Endothelial cell of umbilical vein (primary cell): ENCODE measurements around the gene WDR90. TPM values are rescaled to one million over a fixed set of nuclear protein-coding genes. Genes with fewer than 3 reads are reported as not detected.

Source experiments
- BruUV-seq: library from RNA; stranded (reverse); fragments of 400-500 nt; replicated peaks from 2 replicates; lab custom pipeline; 2021; lab: Mats Ljungman, UMichigan
- CTCF ChIA-PET: fragments of 300-600, 350-600 bp; sonication (Branson Sonifier 250); formaldehyde crosslinking; loops from one replicate; lab custom pipeline; 2021; ENCODE audit warnings: antibody characterized with exemption, inconsistent platforms; lab: Charles Lee
- POLR2A ChIA-PET: fragments of 300-600, 350-600 bp; sonication (Branson Sonifier 250); formaldehyde crosslinking; loops from one replicate; lab custom pipeline; 2021; ENCODE audit warnings: antibody characterized with exemption, inconsistent platforms; lab: Charles Lee
- DNase-seq: peaks from one replicate; pipeline ENCODE4 v3.0.0-alpha.2; 2011; ENCODE audit warnings: low read depth, low spot score
- FAIRE-seq: peaks from 2 replicates; lab custom pipeline; 2011; peaks lifted over from hg19 to GRCh38; lab: Jason Lieb, UNC
- H2AFZ ChIP-seq: 2 replicates; pipeline ENCODE4 v1.6.0; 2012; ENCODE audit warnings: low read depth, low read length, control low read depth, inconsistent platforms
- H3K27ac ChIP-seq: 2 replicates; pipeline ENCODE4 v1.5.1; 2011; ENCODE audit warnings: low read depth, mild to moderate bottlenecking, control low read depth, low read length, moderate library complexity; ENCODE audit not compliant: insufficient read depth
- H3K27me3 ChIP-seq, 2 experiments: 2 replicates each; pipeline versions ENCODE4 v1.6.0 to v1.6.1; 2011; ENCODE audit warnings: low read length in 2 of 2, mixed read lengths in 1 of 2; ENCODE audit not compliant: control insufficient read depth in 2 of 2, insufficient read depth in 2 of 2
- H3K36me3 ChIP-seq, 2 experiments: 2 replicates in 1 of 2; 3 replicates in 1 of 2; pipeline ENCODE4 v1.5.1; 2011; ENCODE audit warnings: low read length in 2 of 2, mild to moderate bottlenecking in 1 of 2, moderate library complexity in 1 of 2; ENCODE audit not compliant: control insufficient read depth in 2 of 2, insufficient read depth in 2 of 2; ENCODE audit errors: extremely low read depth in 1 of 2
- H3K4me1 ChIP-seq: 3 replicates; pipeline ENCODE4 v1.5.1; 2011; ENCODE audit warnings: mild to moderate bottlenecking, low read length; ENCODE audit not compliant: control insufficient read depth, insufficient read depth; ENCODE audit errors: extremely low read depth
- H3K4me2 ChIP-seq: 2 replicates; pipeline ENCODE4 v1.6.1; 2011; ENCODE audit warnings: low read length, control low read depth, mixed read lengths; ENCODE audit not compliant: insufficient read depth
- H3K4me3 ChIP-seq, 3 experiments: fragments of 200-600 bp in 1 of 3; sonication (generic), shearing (Covaris generic) in 1 of 3; replicated peaks in 1 of 3; 2 replicates each; pipeline ENCODE4 v1.5.1; 2011 to 2016; ENCODE audit warnings: control low read depth in 3 of 3, low read length in 3 of 3, mild to moderate bottlenecking in 2 of 3, inconsistent platforms in 1 of 3, low read depth in 1 of 3, moderate library complexity in 1 of 3; ENCODE audit not compliant: insufficient read depth in 1 of 3
- H3K79me2 ChIP-seq: 2 replicates; pipeline ENCODE4 v1.6.0; 2012; ENCODE audit warnings: low read length, inconsistent platforms; ENCODE audit not compliant: control insufficient read depth, insufficient read depth
- H3K9ac ChIP-seq: replicated peaks from 2 replicates; pipeline ENCODE3; 2011; ENCODE audit warnings: low read length, control low read depth; ENCODE audit not compliant: insufficient read depth; ENCODE audit errors: extremely low read depth
- H3K9me1 ChIP-seq: replicated peaks from 3 replicates; pipeline ENCODE4 v1.6.0; 2011; ENCODE audit warnings: mild to moderate bottlenecking, low read length; ENCODE audit not compliant: control insufficient read depth, insufficient read depth; ENCODE audit errors: extremely low read depth
- H3K9me3 ChIP-seq: replicated peaks from 2 replicates; pipeline ENCODE4 v1.5.1; 2012; ENCODE audit warnings: low read length, inconsistent platforms; ENCODE audit not compliant: control insufficient read depth, insufficient read depth
- H4K20me1 ChIP-seq: replicated peaks from 2 replicates; pipeline ENCODE3; 2011; ENCODE audit warnings: mild to moderate bottlenecking, low read length; ENCODE audit not compliant: control insufficient read depth, insufficient read depth; ENCODE audit errors: extremely low read depth
- CTCF ChIP-seq, 2 donors: IDR thresholded peaks; 1 replicate in 1 of 2; 2 replicates in 1 of 2; pipeline ENCODE4 v1.5.1; 2011; ENCODE audit warnings: low read length in 2 of 2, mild to moderate bottlenecking in 2 of 2, moderate library complexity in 2 of 2, control low read depth in 1 of 2, inconsistent platforms in 1 of 2, low read depth in 1 of 2; ENCODE audit not compliant: insufficient read depth in 1 of 2; ENCODE audit errors: extremely low read depth in 1 of 2
- EZH2 ChIP-seq: IDR thresholded peaks from 2 replicates; pipeline ENCODE4 v1.6.1; 2012; ENCODE audit warnings: borderline replicate concordance, low read depth, mild to moderate bottlenecking, moderate library complexity, low read length, inconsistent platforms; ENCODE audit not compliant: severe bottlenecking
- FOS ChIP-seq: IDR thresholded peaks from 2 replicates; pipeline ENCODE4 v1.6.1; 2011; ENCODE audit warnings: mild to moderate bottlenecking, low read length, moderate library complexity, borderline replicate concordance; ENCODE audit not compliant: insufficient read depth
- GATA2 ChIP-seq: IDR thresholded peaks from 2 replicates; pipeline ENCODE4 v1.7.0; 2011; ENCODE audit warnings: low read depth, mild to moderate bottlenecking, moderate library complexity, mixed read lengths, low read length; ENCODE audit not compliant: insufficient read length, insufficient read depth
- JUN ChIP-seq: IDR thresholded peaks from 2 replicates; pipeline ENCODE4 v1.6.1; 2011; ENCODE audit warnings: borderline replicate concordance, low read depth; ENCODE audit not compliant: insufficient read length, insufficient read depth
- MAX ChIP-seq: IDR thresholded peaks from 2 replicates; pipeline ENCODE4 v1.6.1; 2011; ENCODE audit not compliant: insufficient read depth, insufficient read length
- MYC ChIP-seq: IDR thresholded peaks from one replicate; pipeline ENCODE4 v1.6.1; 2011; ENCODE audit warnings: mild to moderate bottlenecking, low read depth, low read length
- POLR2A ChIP-seq: IDR thresholded peaks from 2 replicates; pipeline ENCODE4 v1.6.1; 2012; ENCODE audit warnings: low read depth, mild to moderate bottlenecking, control low read depth, low read length
- POLR2AphosphoS5 ChIP-seq: IDR thresholded peaks from 2 replicates; pipeline ENCODE4 v1.6.1; 2012; ENCODE audit warnings: low read depth, mild to moderate bottlenecking, control low read depth, low read length, moderate library complexity; ENCODE audit not compliant: insufficient read depth
- dilution Hi-C: fragments of 300-500 bp; cut with MboI; formaldehyde crosslinking; loops from one replicate; pipeline ENCODE4 v1.15.0; 2019; ENCODE audit warnings: low sequenced_read_pairs; ENCODE audit not compliant: extremely low pct_ligation_motif_present
- intact Hi-C: fragments of 100-400 bp; cut with micrococcal nuclease; formaldehyde crosslinking; loops from one replicate; pipeline ENCODE4 v1.10.0; 2022
- polyA plus RNA-seq, 4 experiments: library from polyadenylated mRNA; depleted of rRNA in 3 of 4; stranded (reverse) in 3 of 4; unstranded in 1 of 4; fragments of >200 nt; gene quantifications; 2 replicates each; pipeline versions ENCODE4 v1.2.1 to v1.2.3, GENCODE V29; 2011 to 2012; ENCODE audit warnings: missing spikeins in 1 of 4
- total RNA-seq: library from RNA; stranded (reverse); gene quantifications from 2 replicates; pipeline ENCODE4 v1.2.3, GENCODE V29; 2021

Gene WDR90
- total and polyA plus RNA-seq, 2 donors (not counting 3 experiments of a cell fraction or from before 2014, with no cell fraction given), result 22.2 to 51.8 TPM

DNA sequence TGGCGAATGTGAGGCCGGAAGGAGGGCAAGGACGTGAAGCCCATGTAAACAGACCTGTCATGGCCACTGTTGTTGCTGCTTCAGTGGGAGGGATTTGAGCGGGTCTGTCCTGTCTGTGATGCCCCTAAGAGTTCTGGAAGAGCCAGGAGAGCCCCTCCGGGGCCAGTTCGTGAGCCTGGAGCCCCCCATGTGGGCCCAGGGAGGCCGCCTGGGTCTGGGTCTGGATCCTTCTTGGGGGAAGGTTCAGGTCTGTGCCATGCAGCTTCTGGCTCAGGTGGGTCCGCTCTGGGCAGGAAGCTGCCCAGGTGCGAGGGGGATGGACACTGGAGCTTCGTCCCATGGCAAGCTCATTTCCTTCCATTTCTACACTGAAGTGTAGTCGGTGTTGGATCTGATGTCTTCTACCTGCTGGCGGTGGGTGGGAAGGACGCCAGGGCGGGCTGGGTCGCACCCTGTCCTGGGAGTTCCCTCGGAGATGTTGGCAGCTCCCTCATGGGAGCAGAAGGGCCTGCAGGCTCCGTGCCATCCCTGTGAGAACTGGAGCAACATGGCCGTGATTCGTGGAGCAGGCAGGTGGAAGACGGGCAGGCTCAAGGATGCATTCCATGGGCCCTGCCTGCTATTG lies 29.6 kb upstream of the WDR90 start:
- intact Hi-C loops, result no loop called here
- TF ChIP-seq CTCF (IDR thresholded peaks at IDR 0.05; ENCODE audit: extremely low read depth in 1 of 2, insufficient read depth in 1 of 2, low read depth in 1 of 2, low read length in 2 of 2) (no peak), FOS (no peak), EZH2 (no peak), MAX (no peak), JUN (no peak), POLR2AphosphoS5 (no peak), POLR2A (no peak), MYC (no peak), GATA2 (no peak)
- POLR2A ChIA-PET, result no interaction called here

More for the DNA sequence above, 29.6 kb upstream of the WDR90 start:
- H3K4me2 ChIP-seq, result no peak overlapping the region
- H3K27me3 ChIP-seq, result no peaks in the 10 kb centered on the region
- no peak for DNase-seq
- FAIRE-seq, result no peak
- no peaks in the 10 kb centered on the region for H4K20me1 ChIP-seq
- no peaks in the 10 kb centered on the region for H3K4me1 ChIP-seq
- no peaks in the 10 kb centered on the region for H3K9me3 ChIP-seq
- no peaks in the 10 kb centered on the region for H3K36me3 ChIP-seq
- dilution Hi-C loops, result no loop called here
- no peak overlapping the region for H3K4me3 ChIP-seq
- BruUV-seq, result no TSS peak
- CTCF ChIA-PET, result no interaction called here
- no peak overlapping the region for H2AFZ ChIP-seq
- no peaks in the 10 kb centered on the region for H3K9me1 ChIP-seq
- H3K79me2 ChIP-seq, result no peaks in the 10 kb centered on the region
- H3K9ac ChIP-seq, result no peak overlapping the region
- no peak overlapping the region for H3K27ac ChIP-seq
